Keratinocyte (primary cell): ENCODE results near the gene NIPAL1. TPM values are rescaled to one million over a fixed set of nuclear protein-coding genes. Genes with fewer than 3 reads are reported as not detected.

Experiments used
- DNase-seq: peaks from one replicate; pipeline ENCODE4 v3.0.0-alpha.2; 2011; ENCODE audit warnings: low read depth, missing footprints, low spot score
- FAIRE-seq: peaks from 2 replicates; lab custom pipeline; 2011; peaks lifted over from hg19 to GRCh38; lab: Jason Lieb, UNC
- H2AFZ ChIP-seq: 2 replicates; pipeline ENCODE4 v1.6.0; 2012; ENCODE audit warnings: low read length, control low read depth, inconsistent platforms; ENCODE audit not compliant: control insufficient read depth
- H3K27ac ChIP-seq: 2 replicates; pipeline ENCODE4 v1.5.1; 2011; ENCODE audit warnings: low read length; ENCODE audit not compliant: control insufficient read depth, insufficient read depth
- H3K27me3 ChIP-seq: 3 replicates; pipeline ENCODE4 v1.6.0; 2011; ENCODE audit warnings: low read length; ENCODE audit not compliant: control insufficient read depth, insufficient read depth; ENCODE audit errors: extremely low read depth
- H3K36me3 ChIP-seq, 2 experiments: 2 replicates in 1 of 2; 3 replicates in 1 of 2; pipeline ENCODE4 v1.5.1; 2011; ENCODE audit warnings: low read length in 2 of 2, mild to moderate bottlenecking in 1 of 2; ENCODE audit not compliant: control insufficient read depth in 2 of 2, insufficient read depth in 2 of 2; ENCODE audit errors: extremely low read depth in 1 of 2
- H3K4me1 ChIP-seq: 3 replicates; pipeline ENCODE4 v1.5.1; 2011; ENCODE audit warnings: low read length; ENCODE audit not compliant: control insufficient read depth, insufficient read depth; ENCODE audit errors: extremely low read depth
- H3K4me2 ChIP-seq: 3 replicates; pipeline ENCODE4 v1.6.0; 2011; ENCODE audit warnings: low read depth, low read length; ENCODE audit not compliant: control insufficient read depth, insufficient read depth; ENCODE audit errors: extremely low read depth
- H3K4me3 ChIP-seq, 3 experiments: fragments of 200-600 bp in 1 of 3; sonication (generic) in 1 of 3; 2 replicates in 2 of 3; 3 replicates in 1 of 3; pipeline ENCODE4 v1.5.1; 2011 to 2016; ENCODE audit warnings: low read length in 3 of 3, mild to moderate bottlenecking in 3 of 3, control low read depth in 2 of 3, inconsistent platforms in 1 of 3, low read depth in 1 of 3, mixed read lengths in 1 of 3, mixed run types in 1 of 3, moderate library complexity in 1 of 3; ENCODE audit not compliant: control insufficient read depth in 2 of 3, insufficient read depth in 2 of 3; ENCODE audit errors: extremely low read depth in 1 of 3
- H3K79me2 ChIP-seq: 2 replicates; pipeline ENCODE4 v1.6.0; 2012; ENCODE audit warnings: low read length; ENCODE audit not compliant: control insufficient read depth, insufficient read depth
- H3K9ac ChIP-seq: 3 replicates; pipeline ENCODE4 v1.6.0; 2011; ENCODE audit warnings: low read length; ENCODE audit not compliant: control insufficient read depth, insufficient read depth; ENCODE audit errors: extremely low read depth
- H3K9me1 ChIP-seq: 3 replicates; pipeline ENCODE4 v1.6.0; 2011; ENCODE audit warnings: low read length; ENCODE audit not compliant: control insufficient read depth, insufficient read depth; ENCODE audit errors: extremely low read depth
- H3K9me3 ChIP-seq: 2 replicates; pipeline ENCODE4 v1.5.1; 2012; ENCODE audit warnings: low read depth, low read length; ENCODE audit not compliant: control insufficient read depth
- H4K20me1 ChIP-seq: 3 replicates; pipeline ENCODE4 v1.6.0; 2011; ENCODE audit warnings: low read length; ENCODE audit not compliant: control insufficient read depth, insufficient read depth; ENCODE audit errors: extremely low read depth
- CTCF ChIP-seq, 3 experiments: IDR thresholded peaks in 1 of 3; conservative IDR thresholded peaks in 1 of 3; optimal IDR thresholded peaks in 1 of 3; 2 replicates in 2 of 3; 3 replicates in 1 of 3; pipeline versions ENCODE3 to v1.5.1; 2011; ENCODE audit warnings: low read length in 3 of 3, mild to moderate bottlenecking in 3 of 3, moderate library complexity in 2 of 3, control low read depth in 1 of 3, inconsistent platforms in 1 of 3; ENCODE audit not compliant: insufficient read depth in 2 of 3; ENCODE audit errors: extremely low read depth in 1 of 3
- EZH2 ChIP-seq: IDR thresholded peaks from one replicate; pipeline ENCODE4 v1.6.1; 2012; ENCODE audit warnings: inconsistent platforms, mild to moderate bottlenecking, low read length, moderate library complexity
- dilution Hi-C: fragments of 300-500 bp; cut with MboI; formaldehyde crosslinking; loops from one replicate; pipeline ENCODE4 v1.7.0; 2020; ENCODE audit warnings: low sequenced_read_pairs; ENCODE audit not compliant: extremely low pct_ligation_motif_present
- polyA plus RNA-seq, 5 experiments: library from polyadenylated mRNA; depleted of rRNA in 3 of 5; stranded (reverse) in 3 of 5; stranded (forward) in 1 of 5; unstranded in 1 of 5; fragments of >200 nt; gene quantifications; 1 replicate in 1 of 5; 2 replicates in 3 of 5; 3 replicates in 1 of 5; pipeline versions ENCODE4 v1.2.1 to v1.2.3, GENCODE V29; 2011 to 2012; ENCODE audit warnings: missing spikeins in 2 of 5, low read depth in 1 of 5, low replicate concordance in 1 of 5

The NIPAL1 gene
- polyA plus RNA-seq, 1 donor (not counting 4 experiments of a cell fraction or from before 2014, with no cell fraction given) = 18.9 TPM

DNA sequence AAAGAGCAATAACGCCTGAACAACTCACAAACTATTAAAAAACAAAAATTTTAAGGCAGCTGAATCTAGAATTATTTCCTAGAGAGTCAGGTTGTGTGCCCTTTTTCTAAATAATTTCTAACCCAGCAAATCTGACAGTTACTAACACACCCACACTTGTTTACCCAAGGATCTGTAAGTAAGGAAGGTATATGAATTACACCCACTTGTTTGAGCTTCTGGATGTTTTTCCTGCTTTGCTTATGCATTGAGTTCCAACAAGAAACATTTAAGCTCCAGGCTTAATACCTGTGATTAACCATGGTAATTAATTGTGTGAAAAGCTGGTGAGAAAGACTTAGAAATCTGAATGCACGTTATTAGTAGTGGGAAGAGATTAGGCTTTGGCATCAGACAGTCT lies 1.5 kb downstream of the NIPAL1 start:
- TF ChIP-seq EZH2 (no peak), CTCF (optimal IDR thresholded peaks at IDR 0.05 in 1 of 3, IDR thresholded peaks at IDR 0.05 in 1 of 3, conservative IDR thresholded peaks at IDR 0.05 in 1 of 3; ENCODE audit: extremely low read depth in 1 of 3, insufficient read depth in 2 of 3, low read length in 3 of 3) (no peak)
- Histone ChIP-seq H3K36me3 (peaks cover 0 to 7% of the 10 kb centered on the region in 2 experiments), H3K79me2 (peaks cover 44% of the 10 kb centered on the region), H3K9me1 (no peaks in the 10 kb centered on the region), H2AFZ (no peak overlapping the region), H3K4me3 (peak overlapping the region in 1 of 3 experiments; percentile 91), H4K20me1 (no peaks in the 10 kb centered on the region), H3K9ac (peak overlapping the region; percentile 99), H3K9me3 (no peaks in the 10 kb centered on the region), H3K4me2 (peak overlapping the region; percentile 94), H3K27ac (no peak overlapping the region), H3K27me3 (no peaks in the 10 kb centered on the region), H3K4me1 (peaks cover 26% of the 10 kb centered on the region)
- dilution Hi-C loops = no loop called here
- DNase-seq (no peak), FAIRE-seq (no peak)

- Histone ChIP-seq H3K9me1 (no peaks in the 10 kb centered on the region), H3K79me2 (peaks cover 46% of the 10 kb centered on the region), H4K20me1 (no peaks in the 10 kb centered on the region), H3K4me2 (no peak overlapping the region), H3K4me3 (no peak overlapping the region), H3K9me3 (no peaks in the 10 kb centered on the region), H3K36me3 (peaks cover 6 to 13% of the 10 kb centered on the region in 2 experiments), H3K9ac (no peak overlapping the region), H3K27me3 (no peaks in the 10 kb centered on the region), H3K4me1 (peaks cover 16% of the 10 kb centered on the region), H3K27ac (no peak overlapping the region), H2AFZ (no peak overlapping the region)
- TF ChIP-seq EZH2 = no peak
- TF ChIP-seq CTCF (optimal IDR thresholded peaks at IDR 0.05 in 1 of 3, IDR thresholded peaks at IDR 0.05 in 1 of 3, conservative IDR thresholded peaks at IDR 0.05 in 1 of 3; ENCODE audit: extremely low read depth in 1 of 3, insufficient read depth in 2 of 3, low read length in 3 of 3) = no peak
- dilution Hi-C loops = no loop called here
- FAIRE-seq (no peak), DNase-seq (no peak)
Measured at GRCh38 chr4:48021100-48021499, 4.5 kb downstream of the NIPAL1 start.
